ENCODE data around the gene RNF144B. TPM values are rescaled to one million over a fixed set of nuclear protein-coding genes. Genes with fewer than 3 reads are reported as not detected.

The RNF144B gene
- polyA plus RNA-seq, 3 donors, result 25.6 to 31.0 (median 27.9) TPM

- no peak for TF ChIP-seq CTCF (IDR thresholded peaks at IDR 0.05)
- Histone ChIP-seq H3K4me2 (replicated peaks; ENCODE audit: extremely low read depth, low read length, poor library complexity, severe bottlenecking) (no peak overlapping the region), H3K4me3 (replicated peaks in 1 of 3; ENCODE audit: low read depth in 2 of 3, low read length in 3 of 3) (no peak overlapping the region), H3K36me3 (replicated peaks in 1 of 2; ENCODE audit: control insufficient read depth in 1 of 2, insufficient read depth in 2 of 2, low read length in 2 of 2) (peaks cover 17 to 62% of the 10 kb centered on the region in 2 donors), H4K20me1 (ENCODE audit: insufficient read depth, low read length) (peaks cover 58% of the 10 kb centered on the region), H3K27me3 (ENCODE audit: control insufficient read depth in 2 of 2, insufficient read depth in 2 of 2, low read length in 2 of 2) (no peaks in the 10 kb centered on the region), H3K27ac (ENCODE audit: low read depth in 1 of 2, low read length in 2 of 2) (peak overlapping the region in 1 of 2 donors; percentile 44), H3K9me3 (replicated peaks in 1 of 2; ENCODE audit: control insufficient read depth in 1 of 2, insufficient read depth in 1 of 2, low read length in 2 of 2) (no peaks in the 10 kb centered on the region), H3K9ac (ENCODE audit: insufficient read depth, low read length, poor library complexity, severe bottlenecking) (no peak overlapping the region), H2AFZ (ENCODE audit: insufficient read depth, low read depth, low read length, poor library complexity, severe bottlenecking) (no peak overlapping the region), H3K79me2 (ENCODE audit: insufficient read depth, low read length) (peaks cover 83% of the 10 kb centered on the region), H3K4me1 (ENCODE audit: control insufficient read depth in 1 of 2, insufficient read depth in 2 of 2, low read length in 2 of 2) (peaks cover 38 to 66% of the 10 kb centered on the region in 2 donors)
- H3K4me1 Mint-ChIP-seq, result peaks cover 46% of the 10 kb centered on the region
- H3K36me3 Mint-ChIP-seq, result peaks cover 42 to 63% of the 10 kb centered on the region in 2 donors
- peak overlapping the region in 1 of 2 donors; percentile 14 for H3K4me3 Mint-ChIP-seq
- no peaks in the 10 kb centered on the region for H3K9me3 Mint-ChIP-seq
- peak overlapping the region in 4 of 7 donors; percentile 10 to 43 (median 24) for H3K27ac Mint-ChIP-seq
- intact Hi-C loops (cut with micrococcal nuclease), result loop anchor here in 1 of 2 donors (10.0 kb wide), 2 partner anchors 55 to 65 kb away; partner anchors contain the start of gene RNF144B
- no peak for DNase-seq
- no peaks in the 10 kb centered on the region for H3K27me3 Mint-ChIP-seq (ENCODE audit: low read depth in 3 of 3)
These were observed 52.4 kb downstream of the RNF144B start for GRCh38 chr6:18439581-18439980.

- H3K4me1 ChIP-seq (ENCODE audit: control insufficient read depth in 1 of 2, insufficient read depth in 2 of 2, low read length in 2 of 2), result peaks cover 39 to 58% of the 10 kb centered on the region in 2 donors
- no peak overlapping the region for H3K4me3 ChIP-seq (replicated peaks in 1 of 3; ENCODE audit: low read depth in 2 of 3, low read length in 3 of 3)
- H3K36me3 ChIP-seq (replicated peaks in 1 of 2; ENCODE audit: control insufficient read depth in 1 of 2, insufficient read depth in 2 of 2, low read length in 2 of 2), result peaks cover 14 to 62% of the 10 kb centered on the region in 2 donors
- peak overlapping the region in 1 of 2 donors; percentile 43 for H3K27ac ChIP-seq (ENCODE audit: low read depth in 1 of 2, low read length in 2 of 2)
- H3K9me3 Mint-ChIP-seq, result no peaks in the 10 kb centered on the region
- intact Hi-C loops (cut with micrococcal nuclease), result no loop called here
- H3K4me1 Mint-ChIP-seq, result peaks cover 42% of the 10 kb centered on the region
- H3K9ac ChIP-seq (ENCODE audit: insufficient read depth, low read length, poor library complexity, severe bottlenecking), result no peak overlapping the region
- no peak overlapping the region for H3K4me2 ChIP-seq (replicated peaks; ENCODE audit: extremely low read depth, low read length, poor library complexity, severe bottlenecking)
- no CpG with 5 or more reads among the region's 3 CpGs for whole genome bisulfite sequencing (ENCODE audit: insufficient coverage)
- H3K36me3 Mint-ChIP-seq, result peaks cover 38 to 52% of the 10 kb centered on the region in 2 donors
- H3K9me3 ChIP-seq (replicated peaks in 1 of 2; ENCODE audit: control insufficient read depth in 1 of 2, insufficient read depth in 1 of 2, low read length in 2 of 2), result no peaks in the 10 kb centered on the region
- TF ChIP-seq CTCF (IDR thresholded peaks at IDR 0.05), result no peak
- H2AFZ ChIP-seq (ENCODE audit: insufficient read depth, low read depth, low read length, poor library complexity, severe bottlenecking), result no peak overlapping the region
- peaks cover 69% of the 10 kb centered on the region for H4K20me1 ChIP-seq (ENCODE audit: insufficient read depth, low read length)
- peaks cover 91% of the 10 kb centered on the region for H3K79me2 ChIP-seq (ENCODE audit: insufficient read depth, low read length)
- H3K27me3 Mint-ChIP-seq (ENCODE audit: low read depth in 3 of 3), result no peaks in the 10 kb centered on the region
- no peaks in the 10 kb centered on the region for H3K27me3 ChIP-seq (ENCODE audit: control insufficient read depth in 2 of 2, insufficient read depth in 2 of 2, low read length in 2 of 2)
- DNase-seq, result no peak
- H3K27ac Mint-ChIP-seq, result peak overlapping the region in 4 of 7 donors; percentile 10 to 62 (median 32)
- no peak overlapping the region for H3K4me3 Mint-ChIP-seq
These were observed 54.3 kb downstream of the RNF144B start for GRCh38 chr6:18441251-18441979.
